ENCODE data around the gene GRB2. TPM values are rescaled to one million over a fixed set of nuclear protein-coding genes. Genes with fewer than 3 reads are reported as not detected.
"Not testable (repeated sequence)": the region's sequence is repeated elsewhere in the genome, so short reads cannot be mapped to it uniquely, and the experiment has no call there.

Gene GRB2
- total RNA-seq, 1 donor from 2014 or later = 108 TPM

DNA sequence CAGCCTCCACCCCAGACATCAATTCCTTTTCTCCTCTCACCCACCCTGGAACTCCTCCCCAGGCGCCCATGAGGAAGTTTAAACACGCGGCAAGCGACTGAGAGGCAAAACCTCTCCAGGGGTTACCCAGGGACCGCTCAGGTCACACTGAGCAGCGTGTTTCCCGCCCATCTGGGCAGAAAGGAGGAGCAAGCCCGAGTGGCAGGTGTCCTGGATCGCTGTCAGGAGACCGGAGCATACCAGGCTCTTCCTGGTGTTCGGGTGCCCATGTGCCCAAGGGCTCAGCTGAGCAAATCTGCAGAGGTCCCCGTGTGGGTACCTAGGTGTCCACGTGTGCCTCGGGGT is 116.7 kb downstream of the GRB2 start:
- DNase-seq (ENCODE audit: low read depth, low spot score) = no peak

DNA sequence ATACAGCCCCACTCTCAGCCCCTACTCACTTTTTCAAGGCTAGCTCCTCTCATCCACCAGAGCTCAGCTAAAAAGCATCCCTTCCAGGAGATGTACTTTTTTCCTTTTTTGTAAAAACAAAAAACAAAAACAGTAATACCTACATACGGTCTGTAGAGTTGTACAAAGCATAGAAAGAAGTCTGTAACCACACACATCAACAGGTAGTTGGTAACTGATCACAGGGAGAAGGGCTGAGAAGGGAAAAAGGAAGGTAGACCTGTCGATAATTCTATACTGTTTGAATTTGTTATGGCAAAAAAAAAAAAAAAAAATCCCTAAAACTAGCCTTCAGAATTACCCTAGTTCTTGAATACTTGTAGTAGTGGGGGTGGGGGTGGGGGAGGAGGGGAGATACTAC is 117.1 kb downstream of the GRB2 start:
- DNase-seq (ENCODE audit: low read depth, low spot score) = no peak

DNA sequence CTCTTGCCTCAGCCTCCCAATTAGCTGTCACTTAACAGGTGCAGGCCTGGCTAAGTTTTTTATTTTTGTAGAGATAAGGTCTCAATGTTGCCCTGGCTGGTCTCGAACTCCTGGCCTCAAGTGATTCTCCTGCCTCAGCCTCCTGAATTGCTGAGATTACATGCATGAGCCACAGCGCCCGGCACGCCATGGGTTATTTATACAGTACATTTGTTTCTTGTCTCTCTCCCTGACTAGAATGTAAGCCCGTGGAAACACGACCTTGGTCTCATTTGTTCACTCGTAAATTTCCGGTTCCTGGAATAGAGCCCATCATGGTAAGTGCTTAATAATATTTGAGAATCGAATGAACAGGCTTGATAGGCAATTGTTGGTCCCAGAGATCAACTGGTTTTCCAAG is 118.3 kb downstream of the GRB2 start:
- no peak for DNase-seq (ENCODE audit: low read depth, low spot score)

GRCh38 chr17:75285123-75285522 is 120.4 kb downstream of the GRB2 start:
- no peak for DNase-seq (ENCODE audit: low read depth, low spot score)

GRCh38 chr17:75280189-75280588 is 125.3 kb downstream of the GRB2 start:
- DNase-seq (ENCODE audit: low read depth, low spot score) = not testable (repeated sequence)

- DNase-seq (ENCODE audit: low read depth, low spot score) = no peak
Observed at GRCh38 chr17:75277664-75278071, 127.8 kb downstream of the GRB2 start.

DNA sequence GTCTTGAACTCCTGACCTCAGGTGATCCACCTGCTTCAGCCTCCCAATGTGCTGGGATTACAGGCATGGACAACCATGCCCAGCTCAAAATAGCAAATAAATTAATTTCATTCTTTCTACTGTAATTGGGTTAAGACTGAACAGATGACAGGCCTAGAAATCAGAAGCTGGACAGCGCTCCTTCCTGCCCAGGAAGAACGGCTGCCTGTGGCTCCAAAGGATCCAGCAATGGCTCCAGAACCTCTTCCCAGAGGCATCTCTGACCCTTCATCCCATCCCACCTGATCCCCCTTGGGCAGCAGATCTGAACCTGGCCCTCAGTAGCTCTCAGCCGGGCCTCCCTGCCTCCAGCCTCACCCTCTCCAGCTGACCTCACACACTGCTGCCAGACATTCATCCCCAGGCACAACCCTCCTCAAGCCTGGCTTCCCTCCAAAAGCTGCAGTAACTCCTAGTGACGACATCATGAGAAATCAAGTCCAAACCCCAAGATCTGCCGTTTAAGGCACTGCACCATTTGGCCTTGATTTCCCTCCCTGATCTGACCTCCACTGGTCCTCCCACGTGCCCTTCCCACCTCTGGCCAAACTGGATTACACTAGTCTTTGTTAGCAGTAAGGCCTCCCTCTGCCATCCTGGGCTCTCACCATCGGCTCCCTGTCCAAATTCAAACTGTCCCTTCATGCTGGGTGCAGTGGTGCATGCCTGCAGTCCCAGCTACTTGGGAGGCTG is 131.3 kb downstream of the GRB2 start:
- no peak for DNase-seq (ENCODE audit: low read depth, low spot score)

DNA sequence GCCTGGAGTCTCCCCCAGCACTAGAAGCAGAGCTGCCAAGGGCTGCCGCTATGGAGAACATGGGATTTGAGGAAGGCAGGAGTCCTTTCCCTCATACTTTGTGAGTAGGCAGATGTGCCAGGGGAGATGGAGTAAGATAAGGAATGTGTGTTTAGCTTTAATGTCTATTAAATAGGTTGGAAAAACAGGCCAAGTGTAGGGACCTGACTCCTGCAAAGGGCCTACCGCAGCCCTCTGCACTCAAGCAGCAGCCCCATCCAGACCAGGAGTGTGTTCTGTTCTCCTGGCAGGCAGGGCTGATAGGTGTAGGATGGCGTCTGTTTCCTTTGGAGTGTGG is 132.7 kb downstream of the GRB2 start:
- DNase-seq (ENCODE audit: low read depth, low spot score) = no peak

DNA sequence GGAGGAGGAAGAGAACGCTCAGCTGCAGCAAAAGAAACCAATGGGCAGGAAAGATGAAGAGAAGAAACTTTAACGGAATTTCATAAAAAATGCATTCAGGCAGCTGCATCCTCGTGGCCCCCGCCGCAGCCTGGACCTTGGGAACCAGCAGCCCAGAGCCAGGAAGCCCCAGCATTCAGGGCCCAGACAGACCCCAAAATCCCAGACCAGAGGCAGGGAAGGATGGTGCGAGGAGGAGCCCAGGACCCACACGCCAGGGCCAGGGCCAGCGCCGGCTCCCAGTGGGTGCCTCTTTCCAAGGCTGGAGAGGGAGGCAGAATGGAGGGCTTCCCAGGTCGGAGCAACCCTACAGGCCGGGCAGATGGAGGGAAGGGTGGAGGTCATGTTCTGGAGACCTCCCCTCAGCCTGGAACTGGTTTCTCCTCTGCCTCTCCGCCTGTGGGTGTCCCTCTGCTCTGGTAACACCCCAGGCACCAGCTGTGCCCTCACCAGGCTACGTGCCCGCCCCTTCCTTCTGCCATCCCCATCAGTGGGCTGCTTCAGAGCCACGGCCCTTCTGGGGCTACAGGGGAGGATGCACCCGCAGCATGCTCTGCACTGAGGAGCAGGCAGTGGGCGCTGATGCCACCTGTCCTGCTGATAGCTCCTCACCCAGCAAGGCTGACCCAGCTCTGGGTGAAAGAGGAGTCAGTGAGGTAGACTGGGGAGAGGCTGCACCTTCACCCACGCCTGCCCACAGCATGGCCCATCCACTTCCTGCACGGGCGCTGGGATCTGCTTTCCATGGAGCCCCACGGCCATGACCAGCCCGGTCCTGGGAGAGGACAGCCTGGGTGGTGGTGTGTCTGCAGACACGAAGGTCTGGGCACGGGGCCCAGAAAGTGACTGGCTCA is 133.3 kb downstream of the GRB2 start:
- DNase-seq (ENCODE audit: low read depth, low spot score) = no peak

- DNase-seq (ENCODE audit: low read depth, low spot score) = no peak
Observed at GRCh38 chr17:75271233-75271954, 134.1 kb downstream of the GRB2 start.

GRCh38 chr17:75270966-75271232 is 134.6 kb downstream of the GRB2 start, which contains the start of gene MIF4GD:
Gene MIF4GD (minus strand): TSS chr17:75271231. CDS start chr17:75270195, 1,036 bp downstream.
- DNase-seq (ENCODE audit: low read depth, low spot score) = no peak

DNA sequence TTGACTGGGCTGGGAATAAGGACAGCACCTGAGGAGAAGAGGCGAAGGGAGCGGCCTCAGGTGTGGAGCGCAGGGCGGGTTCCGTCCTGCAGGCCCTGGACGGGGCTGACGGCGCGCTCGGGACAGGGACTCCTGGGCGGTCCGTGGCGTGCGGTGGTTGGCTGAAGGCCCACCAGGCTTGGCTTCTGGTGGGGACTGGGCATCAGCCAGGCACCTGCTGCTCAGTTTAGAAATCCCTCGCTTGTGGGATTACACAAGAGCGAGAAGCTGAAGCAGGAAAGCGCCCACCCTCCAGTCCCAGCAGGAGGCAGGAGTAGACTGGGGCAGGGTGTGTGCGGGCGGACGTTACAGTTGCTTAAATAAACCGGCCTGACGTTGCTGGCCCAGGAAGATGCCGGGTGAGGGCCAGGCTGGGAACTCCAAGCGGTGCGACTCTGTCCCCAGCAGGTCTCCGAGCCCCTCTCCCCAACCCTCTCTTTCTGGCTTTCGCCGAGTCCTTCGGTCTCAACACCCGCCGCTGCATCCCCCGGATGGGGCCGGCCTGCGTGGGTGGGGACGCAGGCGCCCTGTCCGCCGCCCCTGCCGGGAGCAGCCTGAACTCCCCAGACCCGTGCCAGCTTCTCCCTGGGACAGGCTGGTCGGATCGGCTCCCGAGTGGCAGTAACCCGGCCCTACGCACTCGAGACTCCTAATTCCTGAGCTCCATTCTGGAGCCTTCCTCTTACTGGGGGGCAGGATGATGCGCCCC is 135.1 kb downstream of the GRB2 start:
- no peak for DNase-seq (ENCODE audit: low read depth, low spot score)

DNA sequence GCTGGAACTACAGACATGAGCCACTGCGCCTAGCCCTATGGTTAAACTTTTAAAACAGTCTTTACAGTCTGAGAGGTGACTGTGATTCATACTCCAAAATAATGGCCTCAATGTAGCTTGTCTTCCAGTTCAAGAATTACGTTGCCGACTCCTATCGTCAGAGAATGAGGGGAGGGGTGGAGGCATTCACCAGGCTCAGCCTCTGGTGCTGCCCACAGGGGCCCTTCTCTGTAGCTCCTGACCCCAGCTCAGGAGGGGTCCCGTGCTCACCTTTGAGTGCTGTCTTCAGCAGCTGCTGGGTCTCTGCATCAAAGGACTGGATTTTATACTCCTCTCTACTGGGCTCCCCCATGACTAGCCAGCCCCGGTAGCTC is 135.6 kb downstream of the GRB2 start:
- no peak for DNase-seq (ENCODE audit: low read depth, low spot score)

Other genes starting within 250 kb of the GRB2 start
- gene SUMO2, start 222.7 kb downstream of the GRB2 start, total RNA-seq = 140 and 143 TPM in 2 replicates
- gene NUP85, start 200.0 kb downstream of the GRB2 start, total RNA-seq = 53.2 and 61.7 TPM in 2 replicates
- gene GGA3, start 144.1 kb downstream of the GRB2 start, total RNA-seq = 10.9 and 16.0 TPM in 2 replicates
- gene MRPS7, start 143.8 kb downstream of the GRB2 start, total RNA-seq = 73.6 and 75.8 TPM in 2 replicates
- 8.0 and 14.5 TPM in 2 replicates for gene MIF4GD, start 134.4 kb downstream of the GRB2 start, total RNA-seq
- 13.1 and 21.4 TPM in 2 replicates for gene SLC25A19, start 116.2 kb downstream of the GRB2 start, total RNA-seq
- 16.8 and 20.5 TPM in 2 replicates for gene TMEM94, start 51.0 kb upstream of the GRB2 start, total RNA-seq
- gene CASKIN2, start 109.9 kb upstream of the GRB2 start, total RNA-seq = 6.6 and 9.2 TPM in 2 replicates
- 14.1 and 21.2 TPM in 2 replicates for gene TSEN54, start 110.8 kb upstream of the GRB2 start, total RNA-seq
- 3.2 and 5.4 TPM in 2 replicates for gene LLGL2, start 120.0 kb upstream of the GRB2 start, total RNA-seq
- gene MYO15B, start 182.1 kb upstream of the GRB2 start, total RNA-seq = 1.6 and 10.5 TPM in 2 replicates
- gene SMIM5, start 227.8 kb upstream of the GRB2 start, total RNA-seq = 0.07 TPM in 1 of 2 replicates, not detected in the other